Left ventricle myocardium inferior (tissue), 1 donor: ENCODE data around the gene TSHZ3. TPM values are rescaled to one million over a fixed set of nuclear protein-coding genes. Genes with fewer than 3 reads are reported as not detected.

ENCODE experiments used
- DNase-seq: peaks from one replicate; pipeline ENCODE4 v3.0.0-alpha.2; 2020
- H3K27ac ChIP-seq: fragments of 200-600 bp; replicated peaks from 2 replicates; pipeline ENCODE4 v1.8.0; 2021
- H3K27me3 ChIP-seq: fragments of 200-600 bp; 2 replicates; pipeline ENCODE4 v1.8.0; 2021; ENCODE audit warnings: low read depth
- H3K36me3 ChIP-seq: fragments of 200-600 bp; 2 replicates; pipeline ENCODE4 v1.8.0; 2021
- H3K4me1 ChIP-seq: fragments of 200-600 bp; 2 replicates; pipeline ENCODE4 v1.8.0; 2021
- H3K4me3 ChIP-seq: fragments of 200-600 bp; 2 replicates; pipeline ENCODE4 v1.8.0; 2021; ENCODE audit warnings: mild to moderate bottlenecking, moderate library complexity
- H3K9me3 ChIP-seq: fragments of 200-600 bp; replicated peaks from 2 replicates; pipeline ENCODE4 v1.8.0; 2021
- CTCF ChIP-seq: fragments of 200-600 bp; IDR thresholded peaks from 2 replicates; pipeline ENCODE4 v1.8.0; 2021; ENCODE audit warnings: antibody characterized with exemption, mild to moderate bottlenecking, borderline replicate concordance
- intact Hi-C: fragments of 100-400 bp; cut with micrococcal nuclease; formaldehyde crosslinking; loops from one replicate; pipeline ENCODE4 v1.11.0; 2022
- total RNA-seq: library from RNA; stranded (reverse); fragmentation: NEBNext Ultra II Directional; extraction: Animal tissue kit (Norgen Biotek cat#: 25700); gene quantifications from one replicate; pipeline ENCODE4 v1.2.1, GENCODE V29; 2021
- donor health status: DM: no; HTN: yes; CAD: no; lungs with severe emphysema.

The TSHZ3 gene
- total RNA-seq, 1 donor from 2014 or later = 2.9 TPM

- Histone ChIP-seq H3K27me3 (peaks cover 74% of the 10 kb centered on the region), H3K27ac (no peak overlapping the region), H3K4me3 (no peak overlapping the region), H3K4me1 (peaks cover 15% of the 10 kb centered on the region), H3K9me3 (no peaks in the 10 kb centered on the region), H3K36me3 (no peaks in the 10 kb centered on the region)
- no peak for DNase-seq
- no peak for TF ChIP-seq CTCF
- intact Hi-C loops = no loop called here
These were observed 88.9 kb downstream of the TSHZ3 start for GRCh38 chr19:31260171-31260933.

GRCh38 chr19:31258211-31259052 lies 90.8 kb downstream of the TSHZ3 start:
- Histone ChIP-seq H3K36me3 (no peaks in the 10 kb centered on the region), H3K4me3 (no peak overlapping the region), H3K9me3 (no peaks in the 10 kb centered on the region), H3K27ac (no peak overlapping the region), H3K27me3 (peaks cover 59% of the 10 kb centered on the region), H3K4me1 (peaks cover 19% of the 10 kb centered on the region)
- no peak for TF ChIP-seq CTCF
- intact Hi-C loops = no loop called here
- DNase-seq = no peak

- Histone ChIP-seq H3K27ac (no peak overlapping the region), H3K36me3 (no peaks in the 10 kb centered on the region), H3K27me3 (peaks cover 53% of the 10 kb centered on the region), H3K9me3 (no peaks in the 10 kb centered on the region), H3K4me3 (no peak overlapping the region), H3K4me1 (peaks cover 19% of the 10 kb centered on the region)
- no peak for TF ChIP-seq CTCF
- DNase-seq = no peak
- intact Hi-C loops = no loop called here
These were observed 91.7 kb downstream of the TSHZ3 start for GRCh38 chr19:31257426-31258130.

- Histone ChIP-seq H3K27ac (no peak overlapping the region), H3K4me1 (peaks cover 19% of the 10 kb centered on the region), H3K9me3 (no peaks in the 10 kb centered on the region), H3K27me3 (peaks cover 58% of the 10 kb centered on the region), H3K36me3 (no peaks in the 10 kb centered on the region), H3K4me3 (no peak overlapping the region)
- no peak for TF ChIP-seq CTCF
- DNase-seq = no peak
- intact Hi-C loops = no loop called here
These were observed 92.2 kb downstream of the TSHZ3 start for GRCh38 chr19:31257025-31257424.

- DNase-seq = no peak
- H3K4me3 ChIP-seq = no peak overlapping the region
- peaks cover 16% of the 10 kb centered on the region for H3K4me1 ChIP-seq
- no peak for TF ChIP-seq CTCF
- no peak overlapping the region for H3K27ac ChIP-seq
- H3K27me3 ChIP-seq = peaks cover 58% of the 10 kb centered on the region
- H3K9me3 ChIP-seq = no peaks in the 10 kb centered on the region
- no peaks in the 10 kb centered on the region for H3K36me3 ChIP-seq
- intact Hi-C loops = no loop called here
These were observed 92.7 kb downstream of the TSHZ3 start for GRCh38 chr19:31256593-31256960.
